ENCODE results near the gene PCNT.
"Not testable (repeated sequence)": the region's sequence is repeated elsewhere in the genome, so short reads cannot be mapped to it uniquely, and the experiment has no call there.

The PCNT gene

GRCh38 chr21:46384556-46384955 lies 60.6 kb downstream of the PCNT start:
- DNase-seq (ENCODE audit: low read depth): no peak

GRCh38 chr21:46385846-46386733 lies 62.1 kb downstream of the PCNT start:
- DNase-seq (ENCODE audit: low read depth): no peak

- DNase-seq (ENCODE audit: low read depth): no peak
Observed at GRCh38 chr21:46386734-46387088, 62.8 kb downstream of the PCNT start.

- no peak for DNase-seq (ENCODE audit: low read depth)
Observed at GRCh38 chr21:46388206-46388880, 64.4 kb downstream of the PCNT start.

- no peak for DNase-seq (ENCODE audit: low read depth)
Observed at GRCh38 chr21:46388896-46389295, 64.9 kb downstream of the PCNT start.

- no peak for DNase-seq (ENCODE audit: low read depth)
Observed at GRCh38 chr21:46390603-46391545, 66.9 kb downstream of the PCNT start.

- DNase-seq (ENCODE audit: low read depth): no peak
Observed at GRCh38 chr21:46391773-46392172, 67.8 kb downstream of the PCNT start.

- DNase-seq (ENCODE audit: low read depth): peak; percentile 41
Observed at GRCh38 chr21:46392921-46393320, 69.0 kb downstream of the PCNT start.

GRCh38 chr21:46393451-46393940 lies 69.5 kb downstream of the PCNT start:
- DNase-seq (ENCODE audit: low read depth): no peak

GRCh38 chr21:46393941-46394594 lies 70.1 kb downstream of the PCNT start:
- DNase-seq (ENCODE audit: low read depth): no peak

- DNase-seq (ENCODE audit: low read depth): no peak
Observed at GRCh38 chr21:46394595-46395104, 70.7 kb downstream of the PCNT start.

- no peak for DNase-seq (ENCODE audit: low read depth)
Observed at GRCh38 chr21:46397211-46397905, 73.4 kb downstream of the PCNT start.

- no peak for DNase-seq (ENCODE audit: low read depth)
Observed at GRCh38 chr21:46397993-46398392, 74.0 kb downstream of the PCNT start.

- no peak for DNase-seq (ENCODE audit: low read depth)
Observed at GRCh38 chr21:46399129-46399528, 75.2 kb downstream of the PCNT start.

- no peak for DNase-seq (ENCODE audit: low read depth)
Observed at GRCh38 chr21:46399686-46400085, 75.7 kb downstream of the PCNT start.

- DNase-seq (ENCODE audit: low read depth): no peak
Observed at GRCh38 chr21:46401186-46401910, 77.4 kb downstream of the PCNT start.

- DNase-seq (ENCODE audit: low read depth): no peak
Observed at GRCh38 chr21:46402421-46402820, 78.5 kb downstream of the PCNT start.

GRCh38 chr21:46403234-46403811 lies 79.4 kb downstream of the PCNT start:
- DNase-seq (ENCODE audit: low read depth): not testable (repeated sequence)

GRCh38 chr21:46404306-46404705 lies 80.3 kb downstream of the PCNT start:
- no peak for DNase-seq (ENCODE audit: low read depth)

GRCh38 chr21:46406001-46406400 lies 82.0 kb downstream of the PCNT start:
- DNase-seq (ENCODE audit: low read depth): no peak

Measured in fibroblast of gingiva (primary cell).